Left lung (tissue), 10 donors: ENCODE data around the gene BDKRB2. TPM values are rescaled to one million over a fixed set of nuclear protein-coding genes. Genes with fewer than 3 reads are reported as not detected.

ENCODE experiments used
- ATAC-seq: fragments of 200-7000 bp; cut with Tn5 transposase; one replicate; pipeline ENCODE4 v1.9.1; 2020; ENCODE audit warnings: moderate library complexity
- DNase-seq, 4 donors: peaks; one replicate each; pipeline ENCODE4 v3.0.0-alpha.2; 2013 to 2020
- H3K27ac ChIP-seq, 2 donors: fragments of 200-600 bp; sonication (generic) in 1 of 2; one replicate each; pipeline versions ENCODE4 v1.5.0 to v1.8.0; 2020 to 2021
- H3K27me3 ChIP-seq, 2 donors: fragments of 200-600 bp; sonication (generic) in 1 of 2; one replicate each; pipeline versions ENCODE4 v1.5.0 to v1.8.0; 2020 to 2021
- H3K36me3 ChIP-seq, 2 donors: fragments of 200-600 bp; sonication (generic) in 1 of 2; one replicate each; pipeline versions ENCODE4 v1.5.0 to v1.8.0; 2020 to 2021
- H3K4me1 ChIP-seq, 2 donors: fragments of 200-600 bp; one replicate each; pipeline ENCODE4 v1.8.0; 2021
- H3K4me3 ChIP-seq, 2 donors: fragments of 200-600 bp; sonication (generic) in 1 of 2; one replicate each; pipeline versions ENCODE4 v1.5.0 to v1.8.0; 2020 to 2021; ENCODE audit warnings: mild to moderate bottlenecking in 1 of 2
- H3K9me3 ChIP-seq, 2 donors: fragments of 200-600 bp; sonication (generic) in 1 of 2; one replicate each; pipeline versions ENCODE4 v1.5.0 to v1.8.0; 2020 to 2021
- CTCF ChIP-seq, 2 donors: fragments of 200-600 bp; sonication (generic) in 1 of 2; IDR thresholded peaks; one replicate each; pipeline versions ENCODE4 v1.5.0 to v1.8.0; 2021; ENCODE audit warnings: antibody characterized with exemption in 2 of 2
- intact Hi-C, 2 donors: fragments of 100-400 bp; cut with DNase I; formaldehyde crosslinking; loops; one replicate each; pipeline versions ENCODE4 v1.11.2 to v1.14.2; 2022
- polyA plus RNA-seq, 6 donors: library from polyadenylated mRNA; unstranded; fragments of 120-200 nt; gene quantifications; one replicate each; pipeline ENCODE4 v1.2.1, GENCODE V29; 2013; ENCODE audit not compliant: insufficient read length in 6 of 6
- total RNA-seq, 2 donors: library from RNA; stranded (reverse); fragmentation: NEBNext Ultra II Directional; extraction: Animal tissue kit (Norgen Biotek cat#: 25700); gene quantifications; one replicate each; pipeline ENCODE4 v1.2.1, GENCODE V29; 2021
- donor health status: DM: no; HTN: yes; CAD: no.
- donor health status: DM: no; HTN: no; CAD: no.

BDKRB2 gene
- total and polyA plus RNA-seq, 8 donors: 0.80 to 1.9 (median 1.2) TPM

GRCh38 chr14:96245710-96246538 lies 41.3 kb downstream of the BDKRB2 start:
- Histone ChIP-seq H3K9me3 (no peaks in the 10 kb centered on the region), H3K4me3 (no peak overlapping the region), H3K4me1 (no peaks in the 10 kb centered on the region), H3K27ac (no peak overlapping the region), H3K36me3 (no peaks in the 10 kb centered on the region), H3K27me3 (no peaks in the 10 kb centered on the region)
- TF ChIP-seq CTCF (IDR thresholded peaks at IDR 0.05): no peak
- intact Hi-C loops: no loop called here
- ATAC-seq: no peak
- peak in 1 of 4 donors; percentile 4 for DNase-seq

GRCh38 chr14:96246539-96246847 lies 41.9 kb downstream of the BDKRB2 start:
- peak; percentile 73 for ATAC-seq
- no peaks in the 10 kb centered on the region for H3K27me3 ChIP-seq
- DNase-seq: no peak
- TF ChIP-seq CTCF (IDR thresholded peaks at IDR 0.05): no peak
- H3K9me3 ChIP-seq: no peaks in the 10 kb centered on the region
- no peaks in the 10 kb centered on the region for H3K36me3 ChIP-seq
- H3K4me1 ChIP-seq: no peaks in the 10 kb centered on the region
- no peak overlapping the region for H3K27ac ChIP-seq
- intact Hi-C loops: no loop called here
- H3K4me3 ChIP-seq: no peak overlapping the region

- intact Hi-C loops: no loop called here
- ATAC-seq: no peak
- Histone ChIP-seq H3K4me3 (no peak overlapping the region), H3K27me3 (no peaks in the 10 kb centered on the region), H3K9me3 (no peaks in the 10 kb centered on the region), H3K4me1 (no peaks in the 10 kb centered on the region), H3K27ac (no peak overlapping the region), H3K36me3 (no peaks in the 10 kb centered on the region)
- no peak for TF ChIP-seq CTCF (IDR thresholded peaks at IDR 0.05)
- no peak for DNase-seq
These were observed 42.4 kb downstream of the BDKRB2 start for GRCh38 chr14:96247031-96247430.

GRCh38 chr14:96249029-96249428 lies 44.4 kb downstream of the BDKRB2 start:
- intact Hi-C loops: no loop called here

GRCh38 chr14:96250485-96250884 lies 45.8 kb downstream of the BDKRB2 start:
- H3K9me3 ChIP-seq: no peaks in the 10 kb centered on the region
- intact Hi-C loops: no loop called here
- H3K4me1 ChIP-seq: no peaks in the 10 kb centered on the region
- peak in 1 of 4 donors; percentile 6 for DNase-seq
- H3K27me3 ChIP-seq: no peaks in the 10 kb centered on the region
- H3K27ac ChIP-seq: no peak overlapping the region
- H3K36me3 ChIP-seq: no peaks in the 10 kb centered on the region
- no peak overlapping the region for H3K4me3 ChIP-seq
- no peak for ATAC-seq
- TF ChIP-seq CTCF (IDR thresholded peaks at IDR 0.05): no peak

More at GRCh38 chr14:96249029-96249428, 44.4 kb downstream of the BDKRB2 start:
- TF ChIP-seq CTCF (IDR thresholded peaks at IDR 0.05): no peak
- Histone ChIP-seq H3K27me3 (no peaks in the 10 kb centered on the region), H3K4me1 (no peaks in the 10 kb centered on the region), H3K9me3 (no peaks in the 10 kb centered on the region), H3K36me3 (no peaks in the 10 kb centered on the region), H3K4me3 (no peak overlapping the region), H3K27ac (no peak overlapping the region)
- ATAC-seq (peak; percentile 64), DNase-seq (peak in 1 of 4 donors; percentile 43)
